NCI-H774 (cell line): ENCODE measurements around the gene NPIPA1.
"Not testable (repeated sequence)": the region's sequence is repeated elsewhere in the genome, so short reads cannot be mapped to it uniquely, and the experiment has no call there.

Experiments used
- DNase-seq: peaks from one replicate; lab custom pipeline; 2025; lab: John Stamatoyannopoulos, UW

NPIPA1 gene

DNA sequence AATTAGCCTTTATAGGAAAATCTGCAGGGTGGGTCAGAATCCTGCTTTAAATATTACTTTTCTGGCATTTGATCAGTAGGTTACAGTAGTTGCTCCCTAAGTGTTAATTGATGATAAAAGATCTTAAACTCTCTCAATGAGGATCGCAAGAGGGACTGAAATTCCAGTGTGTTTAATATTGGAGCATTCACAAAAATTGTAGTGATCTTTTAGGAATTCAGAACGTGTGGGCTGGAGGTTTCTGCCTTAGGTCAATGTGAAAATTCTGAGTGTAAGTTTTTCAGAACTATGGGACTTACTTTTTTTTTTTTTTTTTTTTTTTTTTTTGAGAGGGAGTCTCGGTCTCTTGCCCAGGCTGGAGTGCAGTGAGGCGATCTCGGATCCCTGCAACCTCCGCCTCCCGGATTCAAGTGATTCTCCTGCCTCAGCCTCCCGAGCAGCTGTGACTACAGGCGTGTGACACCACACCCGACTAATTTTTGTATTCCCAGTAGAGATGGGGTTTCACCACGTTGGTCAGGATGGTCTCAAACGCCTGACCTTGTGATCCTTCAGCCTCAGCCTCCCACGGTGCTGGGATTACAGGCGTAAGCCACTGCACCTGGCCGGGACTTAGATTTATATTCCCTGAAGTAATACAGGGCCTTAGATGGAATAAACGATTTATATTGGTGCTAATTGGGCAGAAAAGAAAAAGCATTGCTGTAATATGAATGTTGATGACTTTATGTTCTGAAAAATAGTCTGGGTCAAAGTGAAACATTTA lies 39.9 kb downstream of the NPIPA1 start:
- DNase-seq: not testable (repeated sequence)

DNA sequence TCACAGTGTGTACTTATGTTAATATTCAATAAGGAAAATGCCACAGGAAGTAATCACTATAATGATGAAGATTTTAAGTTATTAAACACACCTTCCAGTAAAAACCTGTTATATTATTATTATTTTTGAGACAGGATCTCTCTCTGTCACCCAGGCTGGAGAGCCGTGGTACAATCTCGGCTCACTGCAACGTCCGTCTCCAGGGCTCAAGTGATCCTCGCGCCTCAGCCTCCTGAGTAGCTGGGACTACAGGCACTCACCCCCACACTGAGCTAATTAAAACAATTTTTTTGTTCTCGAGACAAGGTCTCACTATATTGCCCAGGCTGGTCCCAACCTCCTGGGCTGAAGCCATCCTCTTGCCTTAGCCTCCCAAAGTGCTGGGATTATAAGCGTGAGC lies 41.0 kb downstream of the NPIPA1 start:
- DNase-seq: not testable (repeated sequence)

DNA sequence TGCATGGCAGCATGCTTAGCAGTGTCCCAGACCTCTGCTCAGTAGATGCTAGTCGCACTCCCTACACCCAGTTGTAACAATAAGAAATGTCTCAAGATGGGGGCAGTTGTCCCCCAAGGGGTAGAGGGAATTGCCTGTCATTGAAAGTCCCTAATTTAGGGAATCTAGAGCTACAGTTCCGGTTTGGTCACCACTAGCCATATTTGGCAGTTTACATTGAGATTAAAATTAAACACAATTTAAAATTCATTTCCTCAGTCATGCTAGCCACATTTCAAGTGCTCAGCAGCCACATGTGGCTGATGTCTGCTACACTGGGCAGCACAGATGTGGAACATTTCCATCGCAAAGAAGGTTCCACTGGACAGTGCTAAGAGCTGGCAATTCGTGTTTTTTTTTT lies 41.7 kb downstream of the NPIPA1 start:
- not testable (repeated sequence) for DNase-seq

DNA sequence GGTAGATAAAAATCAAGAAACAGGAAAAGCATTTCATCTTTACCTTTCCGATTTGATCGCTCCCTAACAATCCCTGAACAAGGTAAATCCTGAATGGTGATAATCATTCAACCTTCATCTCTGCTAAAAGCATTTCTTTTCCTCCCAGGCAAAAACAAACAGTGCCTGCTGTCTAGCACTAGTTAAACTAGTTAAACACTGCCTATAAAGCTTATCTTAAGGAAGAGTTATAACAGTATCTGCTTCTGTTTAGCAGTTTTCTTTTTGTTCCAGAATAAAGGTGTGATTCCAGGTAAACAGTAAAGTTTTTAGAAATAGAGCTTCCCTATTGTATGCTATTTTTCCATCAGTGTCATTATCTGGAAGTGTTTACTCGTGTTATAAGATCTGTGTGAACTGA lies 44.0 kb downstream of the NPIPA1 start:
- not testable (repeated sequence) for DNase-seq

DNA sequence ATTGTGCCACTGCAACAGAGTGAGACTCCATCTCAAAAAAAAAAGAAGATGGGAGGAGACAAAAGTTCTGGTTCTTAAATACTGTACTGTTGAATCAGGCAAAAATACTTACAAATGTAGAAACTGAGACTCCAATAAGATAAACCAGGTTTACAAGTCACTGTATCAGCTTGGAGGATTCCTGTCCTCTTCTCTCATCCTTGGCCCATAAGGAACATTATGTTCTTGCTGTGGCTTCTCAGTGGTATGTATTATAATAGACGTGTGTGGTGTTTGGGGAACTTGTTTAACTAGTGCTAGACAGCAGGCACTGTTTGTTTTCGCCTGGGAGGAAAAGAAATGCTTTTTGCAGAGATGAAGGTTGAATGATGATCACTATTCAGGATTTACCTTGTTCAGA lies 45.3 kb downstream of the NPIPA1 start:
- DNase-seq: not testable (repeated sequence)

DNA sequence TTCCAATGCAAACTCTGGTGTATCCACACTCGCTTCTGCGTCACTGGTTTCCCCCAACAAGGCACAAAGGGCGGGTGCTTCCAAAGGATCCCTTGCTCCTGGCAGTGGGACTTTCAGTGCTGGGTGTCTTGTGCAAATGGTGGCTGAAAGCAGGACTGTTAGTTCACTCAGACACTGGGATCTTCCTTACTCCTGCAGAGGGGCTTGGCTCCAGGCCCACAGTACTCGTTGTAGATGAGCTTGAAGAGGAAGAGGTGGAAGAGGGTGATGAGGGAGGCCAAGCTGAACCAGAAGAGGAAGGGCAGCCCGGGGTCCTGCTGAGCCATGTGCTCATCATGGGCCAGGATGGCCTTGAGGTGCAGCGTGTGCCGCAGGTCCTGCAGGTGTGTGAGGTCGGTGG lies 50.8 kb downstream of the NPIPA1 start:
- not testable (repeated sequence) for DNase-seq

DNA sequence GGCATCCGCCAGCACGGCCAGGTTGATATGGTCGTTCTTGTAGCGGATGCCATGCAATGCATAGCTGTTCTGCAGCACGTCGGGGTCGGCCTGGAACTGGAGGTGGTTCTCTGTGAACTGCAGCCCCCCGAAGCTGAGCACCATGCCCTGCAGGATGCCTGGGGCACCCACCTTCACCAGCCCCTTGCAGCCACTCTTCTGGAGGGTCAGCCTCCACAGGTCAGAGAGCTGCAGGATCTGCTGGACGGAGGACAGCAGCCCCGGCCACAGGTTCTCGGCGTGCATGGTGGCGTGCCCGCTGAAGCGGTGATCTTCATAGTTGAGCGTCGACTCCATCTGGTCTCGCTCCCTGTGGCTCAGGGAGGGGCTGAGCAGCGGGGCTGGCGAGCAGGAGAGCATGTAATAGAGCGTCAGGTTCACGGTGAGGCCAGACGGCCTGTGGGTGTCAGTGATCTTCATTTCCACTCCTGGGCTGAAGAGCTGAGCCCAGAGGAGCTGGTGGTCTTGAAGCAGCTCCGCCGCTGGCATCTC lies 51.5 kb downstream of the NPIPA1 start:
- DNase-seq: not testable (repeated sequence)

DNA sequence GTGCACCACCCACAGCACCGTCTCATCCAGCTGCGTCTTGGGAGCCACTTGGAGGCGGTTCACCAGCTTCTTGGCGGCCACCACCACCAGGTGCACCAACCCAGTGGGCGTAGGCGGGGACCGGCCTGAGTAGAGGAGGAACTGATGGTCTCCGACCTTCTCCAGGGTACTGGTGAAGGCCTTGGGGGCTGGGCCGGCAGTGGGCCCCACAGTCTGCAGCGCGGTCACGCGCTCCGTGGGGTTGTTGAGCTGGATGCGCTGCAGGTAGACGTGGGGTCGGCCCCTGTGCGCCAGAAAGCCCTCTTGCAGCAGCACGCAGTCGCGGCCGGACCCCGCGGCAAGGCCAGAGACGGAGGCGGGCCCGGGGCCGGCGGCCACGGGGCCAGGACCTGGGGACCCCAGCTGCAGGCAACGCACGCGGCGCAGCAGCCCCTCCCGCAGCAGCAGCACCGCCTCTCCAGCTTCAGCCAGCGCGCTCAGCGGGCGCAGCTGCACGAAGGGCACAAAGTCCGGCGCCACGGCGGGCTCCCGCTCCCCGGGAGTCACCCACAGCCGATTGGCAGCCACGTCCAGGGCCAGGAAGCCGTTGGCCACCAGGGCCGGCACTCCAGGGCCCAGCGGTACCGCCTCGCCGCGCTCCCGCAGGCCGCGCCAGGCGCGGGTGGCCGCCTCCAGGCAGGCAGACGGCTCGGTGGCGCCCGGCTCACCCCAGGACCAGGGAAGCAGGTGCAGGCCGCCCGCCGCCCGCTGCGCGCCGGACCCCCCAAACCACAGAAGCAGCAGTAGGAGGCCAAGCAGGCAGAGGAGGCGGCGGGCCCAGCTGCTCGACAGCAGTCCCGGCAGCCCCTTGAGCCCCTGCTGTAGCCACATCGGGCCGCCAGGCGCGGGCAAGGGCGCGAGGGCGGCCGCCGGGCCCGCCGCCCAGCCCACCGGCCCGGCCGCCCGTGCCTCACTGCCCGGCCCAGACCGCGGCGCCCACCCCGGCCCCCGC lies 52.3 kb downstream of the NPIPA1 start:
- DNase-seq: not testable (repeated sequence)

DNA sequence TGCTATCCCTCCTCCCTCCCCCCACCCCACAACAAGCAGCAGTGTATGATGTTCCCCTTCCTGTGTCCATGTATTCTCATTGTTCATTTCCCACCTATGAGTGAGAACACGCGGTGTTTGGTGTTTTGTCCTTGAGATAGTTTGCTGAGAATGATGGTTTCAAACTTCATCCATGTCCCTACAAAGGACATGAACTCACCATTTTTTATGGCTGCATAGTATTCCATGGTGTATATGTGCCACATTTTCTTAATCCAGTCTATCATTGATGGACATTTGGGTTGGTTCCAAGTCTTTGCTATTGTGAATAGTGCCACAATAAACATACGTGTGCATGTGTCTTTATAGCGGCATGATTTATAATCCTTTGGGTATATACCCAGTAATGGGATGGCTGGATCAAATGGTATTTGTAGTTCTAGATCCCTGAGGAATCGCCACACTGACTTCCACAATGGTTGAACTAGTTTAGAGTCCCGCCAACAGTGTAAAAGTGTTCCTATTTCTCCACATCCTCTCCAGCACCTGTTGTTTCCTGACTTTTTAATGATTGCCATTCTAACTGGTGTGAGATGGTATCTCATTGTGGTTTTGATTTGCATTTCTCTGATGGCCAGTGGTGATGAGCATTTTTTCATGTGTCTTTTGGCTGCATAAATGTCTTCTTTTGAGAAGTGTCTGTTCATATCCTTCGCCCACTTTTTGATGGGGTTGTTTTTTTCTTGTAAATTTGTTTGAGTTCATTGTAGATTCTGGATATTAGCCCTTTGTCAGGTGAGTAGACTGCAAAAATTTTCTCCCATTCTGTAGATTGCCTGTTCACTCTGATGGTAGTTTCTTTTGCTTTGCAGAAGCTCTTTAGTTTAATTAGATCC lies 56.3 kb downstream of the NPIPA1 start:
- DNase-seq: not testable (repeated sequence)

DNA sequence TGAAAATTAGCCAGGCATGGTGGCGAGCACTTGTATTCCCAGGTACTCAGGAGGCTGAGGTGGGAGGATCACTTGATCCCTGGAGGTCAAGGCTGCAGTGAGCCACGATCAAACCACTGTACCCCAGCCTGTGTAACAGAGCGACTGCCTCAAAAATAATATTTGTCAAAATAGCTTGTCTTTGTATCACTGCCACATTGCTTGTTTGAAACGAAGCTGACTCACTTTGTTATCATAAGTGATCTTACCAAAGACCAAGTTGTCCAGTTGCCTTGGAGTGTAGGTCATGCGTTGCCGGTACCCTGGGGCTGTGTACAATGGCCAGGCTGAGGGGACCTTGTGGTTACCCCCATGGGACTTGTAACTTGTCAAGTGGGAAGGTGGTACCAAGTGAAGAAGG lies 59.5 kb downstream of the NPIPA1 start:
- not testable (repeated sequence) for DNase-seq

DNA sequence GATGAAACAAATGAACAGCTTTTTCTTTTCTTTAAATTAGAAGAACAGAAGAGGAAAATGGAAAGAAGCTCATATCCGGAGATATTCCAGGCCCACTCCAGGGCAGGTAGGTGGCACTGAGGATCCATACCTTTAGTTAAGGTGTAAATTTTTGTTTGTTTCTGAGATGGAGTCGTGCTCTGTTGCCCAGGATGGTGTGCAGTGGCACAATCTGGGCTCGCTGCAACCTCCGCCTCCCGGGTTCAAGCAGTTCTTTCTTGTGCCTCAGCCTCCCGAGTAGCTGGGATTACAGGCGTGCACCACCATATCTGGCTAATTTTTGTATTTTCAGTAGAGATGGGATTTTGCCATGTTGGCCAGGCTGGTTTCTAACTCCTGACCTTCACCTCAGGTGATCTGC lies 61.1 kb downstream of the NPIPA1 start:
- not testable (repeated sequence) for DNase-seq

DNA sequence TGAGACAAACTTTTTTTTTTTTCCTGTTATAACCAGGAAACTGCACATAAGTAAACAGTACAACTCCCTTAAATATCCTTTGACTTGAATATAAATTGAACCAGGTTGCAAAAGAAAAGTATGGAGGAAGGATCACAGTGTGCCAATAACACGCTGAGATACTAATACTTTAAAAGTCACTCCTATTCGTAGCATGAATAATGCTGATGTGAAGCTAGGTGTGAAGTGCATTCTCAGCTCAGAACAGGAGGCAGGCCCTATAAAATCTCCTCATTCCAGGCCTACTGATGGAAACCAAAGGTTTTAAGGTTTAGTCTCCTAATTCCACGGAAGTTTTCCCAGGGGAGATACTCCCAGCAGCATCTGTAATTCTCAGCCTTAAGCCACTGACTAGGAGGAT lies 62.6 kb downstream of the NPIPA1 start:
- not testable (repeated sequence) for DNase-seq
